Measurements from ENCODE around the gene ALG14.

- TF ChIP-seq CTCF (IDR thresholded peaks at IDR 0.05; ENCODE audit: poor library complexity, severe bottlenecking) (no peak), EP300 (conservative IDR thresholded peaks at IDR 0.05; ENCODE audit: poor library complexity, severe bottlenecking) (no peak), TAF1 (IDR thresholded peaks at IDR 0.05; ENCODE audit: low read depth) (no peak), RAD21 (conservative IDR thresholded peaks at IDR 0.05) (no peak), EZH2 (IDR thresholded peaks at IDR 0.05; ENCODE audit: borderline replicate concordance, insufficient read depth, low read length, poor library complexity, severe bottlenecking) (no peak)
These were observed 3.0 kb downstream of the ALG14 start for GRCh38 chr1:95069710-95070093.

All from neural cell (in vitro differentiated cells).